ENCODE results near the gene COA1.
"Not testable (repeated sequence)": the region's sequence is repeated elsewhere in the genome, so short reads cannot be mapped to it uniquely, and the experiment has no call there.

Gene COA1

DNA sequence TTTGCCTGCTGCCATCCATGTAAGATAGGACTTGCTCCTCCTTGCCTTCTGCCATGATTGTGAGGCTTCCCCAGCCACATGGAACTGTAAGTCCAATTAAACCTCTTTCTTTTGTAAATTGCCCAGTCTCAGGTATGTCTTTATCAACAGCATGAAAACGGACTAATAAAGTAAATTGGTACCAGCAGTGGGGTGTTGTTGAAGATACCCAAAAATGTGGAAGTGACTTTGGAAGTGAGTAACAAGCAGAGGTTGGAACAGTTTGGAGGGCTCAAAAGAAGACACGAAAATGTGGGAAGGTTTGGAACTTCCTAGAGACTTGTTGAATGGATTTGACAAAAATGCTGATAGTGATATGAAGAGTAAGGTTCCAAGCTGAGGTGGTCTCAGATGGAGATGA is 13.4 kb downstream of the COA1 start:
- H3K27me3 ChIP-seq (ENCODE audit: control insufficient read depth, insufficient read depth, low read length); H3K9ac ChIP-seq (ENCODE audit: low read depth, low read length); H3K4me1 ChIP-seq (ENCODE audit: control insufficient read depth, insufficient read depth, low read length); H3K9me3 ChIP-seq (ENCODE audit: control insufficient read depth, insufficient read depth, low read length); H3K36me3 ChIP-seq (ENCODE audit: control insufficient read depth, insufficient read depth, low read length); H3K4me3 ChIP-seq (ENCODE audit: low read depth, low read length): not testable (repeated sequence)

DNA sequence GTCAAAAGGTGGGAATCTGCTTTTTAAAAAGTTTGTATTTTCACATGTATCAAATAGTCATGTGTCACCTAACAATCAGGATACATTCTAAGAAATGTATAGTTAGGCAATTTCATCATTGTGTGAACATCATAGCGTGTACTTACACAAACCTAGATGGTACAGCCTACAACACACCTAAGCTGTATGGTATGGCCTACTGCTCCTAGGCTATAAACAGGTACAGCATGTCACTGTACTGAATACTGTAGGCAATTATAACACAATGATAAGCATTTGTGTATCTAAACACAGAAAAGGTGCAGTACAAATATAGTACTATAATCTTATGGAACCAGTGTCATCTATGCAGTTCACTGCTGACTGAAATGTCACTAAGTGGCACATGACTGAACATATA is 17.8 kb downstream of the COA1 start:
- Histone ChIP-seq H3K36me3 (ENCODE audit: control insufficient read depth, insufficient read depth, low read length) (no peaks in the 10 kb centered on the region), H3K4me3 (ENCODE audit: low read depth, low read length) (no peak overlapping the region), H3K9me3 (ENCODE audit: control insufficient read depth, insufficient read depth, low read length) (peaks cover 2% of the 10 kb centered on the region), H3K27me3 (ENCODE audit: control insufficient read depth, insufficient read depth, low read length) (no peaks in the 10 kb centered on the region), H3K9ac (ENCODE audit: low read depth, low read length) (no peak overlapping the region), H3K4me1 (ENCODE audit: control insufficient read depth, insufficient read depth, low read length) (peaks cover 7% of the 10 kb centered on the region)

DNA sequence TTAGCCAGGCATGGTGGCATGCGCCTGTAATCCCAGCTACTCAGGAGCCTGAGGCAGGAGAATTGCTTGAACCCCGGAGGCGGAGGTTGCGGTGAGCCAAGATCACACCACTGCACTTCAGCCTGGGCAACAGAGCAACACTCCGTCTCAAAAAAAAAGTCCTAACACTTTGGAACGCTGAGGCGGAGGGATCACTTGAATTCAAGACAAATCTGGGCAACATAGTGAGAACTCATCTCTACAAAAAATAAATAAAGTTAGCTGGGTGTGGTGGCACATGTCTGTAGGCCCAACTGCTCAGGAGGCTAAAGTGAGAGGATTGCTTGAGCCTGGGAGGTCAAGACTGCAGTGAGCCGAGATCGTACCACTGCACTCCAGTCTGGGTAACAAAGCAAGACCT is 21.3 kb downstream of the COA1 start:
- H3K9ac ChIP-seq (ENCODE audit: low read depth, low read length); H3K27me3 ChIP-seq (ENCODE audit: control insufficient read depth, insufficient read depth, low read length); H3K9me3 ChIP-seq (ENCODE audit: control insufficient read depth, insufficient read depth, low read length); H3K4me1 ChIP-seq (ENCODE audit: control insufficient read depth, insufficient read depth, low read length); H3K4me3 ChIP-seq (ENCODE audit: low read depth, low read length); H3K36me3 ChIP-seq (ENCODE audit: control insufficient read depth, insufficient read depth, low read length): not testable (repeated sequence)

DNA sequence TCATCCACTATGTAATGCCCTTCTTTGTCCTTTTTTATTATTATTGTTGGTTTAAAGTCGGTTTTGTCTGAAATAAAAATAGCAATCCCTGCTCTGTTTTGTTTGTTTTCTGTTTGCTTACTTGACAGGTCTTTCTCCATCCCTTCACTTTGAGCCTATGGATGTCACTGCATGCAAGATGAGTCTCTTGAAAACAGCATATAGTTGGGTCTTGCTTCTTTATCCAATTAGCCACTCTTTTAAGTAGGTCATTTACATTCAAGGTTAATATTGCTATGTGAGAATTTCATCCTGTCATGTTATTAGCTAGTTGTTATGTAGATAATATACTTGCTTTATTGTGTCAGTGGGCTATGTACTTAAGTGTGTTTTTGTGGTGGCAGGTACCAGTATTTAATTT is 25.8 kb downstream of the COA1 start:
- H3K4me1 ChIP-seq (ENCODE audit: control insufficient read depth, insufficient read depth, low read length), result peaks cover 9% of the 10 kb centered on the region
- H3K27me3 ChIP-seq (ENCODE audit: control insufficient read depth, insufficient read depth, low read length), result no peaks in the 10 kb centered on the region

DNA sequence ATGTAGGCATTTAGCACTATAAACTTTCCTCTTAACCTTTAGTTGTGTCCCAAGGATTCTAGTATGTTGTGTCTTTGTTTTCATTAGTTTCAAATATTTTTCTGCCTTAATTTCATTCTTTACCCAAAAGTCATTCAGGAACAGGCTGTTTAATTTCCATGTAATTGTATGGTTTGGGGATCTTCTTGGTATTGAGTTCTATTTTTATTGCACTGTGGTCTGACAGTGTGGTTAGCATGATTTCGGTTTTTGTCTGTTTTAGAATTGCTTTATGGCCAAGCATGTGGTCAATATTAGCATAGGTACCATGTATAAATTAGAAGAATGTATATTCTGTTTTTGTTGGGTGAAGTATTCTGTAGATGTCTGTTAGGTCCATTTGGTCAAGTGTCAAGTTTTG is 26.3 kb downstream of the COA1 start:
- H3K4me3 ChIP-seq (ENCODE audit: low read depth, low read length), result no peak overlapping the region
- H3K9ac ChIP-seq (ENCODE audit: low read depth, low read length), result no peak overlapping the region
- no peaks in the 10 kb centered on the region for H3K27me3 ChIP-seq (ENCODE audit: control insufficient read depth, insufficient read depth, low read length)
- peaks cover 9% of the 10 kb centered on the region for H3K4me1 ChIP-seq (ENCODE audit: control insufficient read depth, insufficient read depth, low read length)
- no peaks in the 10 kb centered on the region for H3K9me3 ChIP-seq (ENCODE audit: control insufficient read depth, insufficient read depth, low read length)
- peaks cover 6% of the 10 kb centered on the region for H3K36me3 ChIP-seq (ENCODE audit: control insufficient read depth, insufficient read depth, low read length)

More for the DNA sequence above, 25.8 kb downstream of the COA1 start:
- Histone ChIP-seq H3K9ac (ENCODE audit: low read depth, low read length) (no peak overlapping the region), H3K36me3 (ENCODE audit: control insufficient read depth, insufficient read depth, low read length) (peaks cover 6% of the 10 kb centered on the region), H3K4me3 (ENCODE audit: low read depth, low read length) (no peak overlapping the region), H3K9me3 (ENCODE audit: control insufficient read depth, insufficient read depth, low read length) (no peaks in the 10 kb centered on the region)

DNA sequence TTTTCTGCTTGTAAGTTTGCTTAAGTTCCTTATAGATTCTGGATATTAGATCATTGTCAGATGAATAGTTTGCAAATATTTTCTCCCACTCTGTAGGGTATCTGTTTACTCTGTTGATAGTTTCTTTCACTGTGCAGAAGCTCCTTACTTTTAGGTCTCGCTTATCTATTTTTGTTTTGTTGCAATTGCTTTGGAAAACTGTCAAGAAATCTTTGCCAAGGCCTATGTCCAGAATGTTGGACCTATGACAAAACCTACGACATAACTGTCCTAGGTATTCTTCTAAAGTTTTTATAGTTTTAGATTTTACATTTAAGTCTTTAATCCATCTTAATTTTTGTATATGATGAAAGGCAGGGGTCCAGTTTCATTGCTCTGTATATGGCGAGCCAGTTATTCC is 27.4 kb downstream of the COA1 start:
- no peak overlapping the region for H3K4me3 ChIP-seq (ENCODE audit: low read depth, low read length)
- H3K27me3 ChIP-seq (ENCODE audit: control insufficient read depth, insufficient read depth, low read length), result no peaks in the 10 kb centered on the region
- H3K9me3 ChIP-seq (ENCODE audit: control insufficient read depth, insufficient read depth, low read length), result no peaks in the 10 kb centered on the region
- peaks cover 6% of the 10 kb centered on the region for H3K36me3 ChIP-seq (ENCODE audit: control insufficient read depth, insufficient read depth, low read length)
- no peak overlapping the region for H3K9ac ChIP-seq (ENCODE audit: low read depth, low read length)
- H3K4me1 ChIP-seq (ENCODE audit: control insufficient read depth, insufficient read depth, low read length), result peaks cover 9% of the 10 kb centered on the region

DNA sequence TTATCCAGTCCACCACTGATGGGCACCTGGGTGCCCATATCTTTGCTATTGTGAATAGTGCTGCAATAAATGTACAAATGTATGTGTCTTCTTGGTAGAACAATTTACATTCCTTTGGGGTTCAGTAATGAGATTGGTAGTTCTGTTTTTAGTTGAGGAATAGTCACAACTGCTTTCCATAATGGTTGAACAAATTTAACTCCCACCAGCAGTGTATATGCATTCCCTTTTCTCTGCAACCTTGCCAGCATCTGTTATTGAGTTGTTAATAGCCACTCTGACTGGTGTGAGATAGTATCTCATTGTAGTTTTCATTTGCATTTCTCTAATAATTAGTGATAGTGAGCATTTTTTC is 27.8 kb downstream of the COA1 start:
- no peaks in the 10 kb centered on the region for H3K9me3 ChIP-seq (ENCODE audit: control insufficient read depth, insufficient read depth, low read length)
- no peak overlapping the region for H3K4me3 ChIP-seq (ENCODE audit: low read depth, low read length)
- peaks cover 6% of the 10 kb centered on the region for H3K36me3 ChIP-seq (ENCODE audit: control insufficient read depth, insufficient read depth, low read length)
- peaks cover 9% of the 10 kb centered on the region for H3K4me1 ChIP-seq (ENCODE audit: control insufficient read depth, insufficient read depth, low read length)
- H3K9ac ChIP-seq (ENCODE audit: low read depth, low read length), result no peak overlapping the region
- H3K27me3 ChIP-seq (ENCODE audit: control insufficient read depth, insufficient read depth, low read length), result no peaks in the 10 kb centered on the region

DNA sequence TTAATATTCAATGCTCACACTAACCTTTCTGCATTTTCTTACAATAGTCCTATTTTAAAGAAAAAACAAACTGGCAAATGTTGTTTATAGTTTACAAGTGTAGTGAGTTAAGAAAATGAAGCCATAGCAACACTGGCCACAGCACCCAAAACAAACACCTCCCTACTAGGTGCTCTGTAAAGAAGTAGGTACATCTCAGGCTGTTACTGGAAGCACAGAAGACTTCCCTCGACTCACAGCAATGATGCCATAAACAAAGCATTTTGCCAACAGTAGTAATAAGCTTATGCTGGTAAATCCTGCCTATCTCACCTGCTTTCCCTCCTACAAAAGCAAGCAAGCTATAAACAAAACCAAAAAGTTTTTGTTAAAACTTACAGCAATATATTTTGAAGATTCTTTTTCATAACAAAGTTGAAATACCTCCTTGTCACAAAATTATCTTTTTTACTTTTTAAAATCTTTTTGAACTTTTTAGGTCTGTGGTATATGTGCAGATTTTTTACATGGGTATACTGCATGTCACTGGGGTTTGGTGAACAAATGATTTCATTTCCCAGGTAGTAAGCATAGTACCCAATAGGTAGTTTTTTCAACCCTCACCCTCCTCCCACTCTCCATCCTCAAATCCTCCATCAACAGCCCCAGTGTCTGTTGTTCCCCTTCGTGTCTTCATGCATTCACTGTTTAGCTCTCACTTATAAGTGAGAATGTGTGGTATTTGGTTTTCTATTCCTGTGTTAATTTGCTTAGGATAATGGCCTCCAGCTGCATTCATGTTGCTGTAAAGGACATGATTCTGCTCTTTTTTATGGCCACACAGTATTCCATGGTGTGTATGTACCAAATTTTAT is 28.4 kb downstream of the COA1 start:
- Histone ChIP-seq H3K4me3 (ENCODE audit: low read depth, low read length) (no peak overlapping the region), H3K9me3 (ENCODE audit: control insufficient read depth, insufficient read depth, low read length) (no peaks in the 10 kb centered on the region), H3K9ac (ENCODE audit: low read depth, low read length) (no peak overlapping the region), H3K27me3 (ENCODE audit: control insufficient read depth, insufficient read depth, low read length) (no peaks in the 10 kb centered on the region), H3K4me1 (ENCODE audit: control insufficient read depth, insufficient read depth, low read length) (peaks cover 9% of the 10 kb centered on the region), H3K36me3 (ENCODE audit: control insufficient read depth, insufficient read depth, low read length) (peaks cover 6% of the 10 kb centered on the region)

DNA sequence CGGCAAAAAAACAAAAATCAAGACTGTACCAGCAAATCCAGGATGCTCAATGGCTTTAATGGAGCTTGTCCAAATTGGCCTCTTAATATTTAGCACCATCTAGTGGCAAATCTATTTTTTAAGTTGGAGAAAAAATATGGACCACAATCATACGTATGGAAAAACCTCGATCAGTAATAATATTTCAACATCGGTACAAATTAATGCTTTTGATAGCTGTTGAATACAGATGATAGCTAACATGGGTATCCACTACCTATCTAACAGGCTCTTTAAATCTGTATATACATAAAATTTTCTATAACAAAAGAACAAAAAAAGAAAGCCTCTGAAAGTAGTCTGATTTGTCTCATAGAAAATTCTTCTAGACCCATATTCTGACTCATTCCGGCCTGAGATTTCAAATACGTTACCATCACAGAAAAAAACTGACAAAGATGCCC is 29.2 kb downstream of the COA1 start:
- Histone ChIP-seq H3K4me1 (ENCODE audit: control insufficient read depth, insufficient read depth, low read length) (peaks cover 9% of the 10 kb centered on the region), H3K36me3 (ENCODE audit: control insufficient read depth, insufficient read depth, low read length) (peaks cover under 1% of the 10 kb centered on the region), H3K27me3 (ENCODE audit: control insufficient read depth, insufficient read depth, low read length) (no peaks in the 10 kb centered on the region), H3K4me3 (ENCODE audit: low read depth, low read length) (no peak overlapping the region), H3K9me3 (ENCODE audit: control insufficient read depth, insufficient read depth, low read length) (no peaks in the 10 kb centered on the region), H3K9ac (ENCODE audit: low read depth, low read length) (no peak overlapping the region)

DNA sequence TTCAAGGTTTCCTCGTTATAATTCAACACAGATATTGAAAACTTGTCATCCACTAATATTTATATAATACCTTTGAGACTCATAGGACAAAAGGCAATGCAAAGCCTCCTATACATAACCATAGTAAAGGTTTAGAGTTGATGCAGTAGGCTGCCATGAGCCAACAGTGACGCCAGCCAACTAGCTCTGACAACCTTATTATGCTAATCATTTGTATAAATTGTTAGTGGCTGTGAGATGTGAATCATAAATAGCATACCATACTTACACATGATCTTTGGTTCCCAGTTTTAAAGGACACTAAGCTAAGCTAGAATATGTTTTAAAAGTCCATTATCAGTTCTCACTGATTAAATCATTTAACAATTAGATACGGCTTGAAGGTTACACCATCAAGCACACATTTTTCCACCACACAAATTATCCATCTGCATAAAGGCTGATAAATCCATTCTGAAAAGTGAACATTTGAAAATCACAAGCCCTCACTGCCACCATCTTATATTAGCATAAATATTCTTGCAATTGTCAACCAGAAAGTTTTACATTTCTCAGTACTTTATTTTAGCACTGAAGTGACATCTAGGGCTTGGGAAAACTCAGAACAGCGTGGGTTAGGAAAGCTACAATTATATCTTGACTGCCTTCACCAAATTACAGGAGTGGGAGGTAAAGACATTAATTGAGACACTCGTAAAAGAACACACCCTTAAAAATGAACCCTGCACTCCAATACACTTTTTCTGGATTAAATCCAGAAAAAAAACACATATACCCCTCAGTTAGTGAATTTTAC is 30.7 kb downstream of the COA1 start:
- H3K27me3 ChIP-seq (ENCODE audit: control insufficient read depth, insufficient read depth, low read length), result no peaks in the 10 kb centered on the region
- no peak overlapping the region for H3K4me3 ChIP-seq (ENCODE audit: low read depth, low read length)
- no peaks in the 10 kb centered on the region for H3K36me3 ChIP-seq (ENCODE audit: control insufficient read depth, insufficient read depth, low read length)
- H3K9ac ChIP-seq (ENCODE audit: low read depth, low read length), result no peak overlapping the region
- H3K9me3 ChIP-seq (ENCODE audit: control insufficient read depth, insufficient read depth, low read length), result no peaks in the 10 kb centered on the region
- H3K4me1 ChIP-seq (ENCODE audit: control insufficient read depth, insufficient read depth, low read length), result peaks cover 9% of the 10 kb centered on the region

DNA sequence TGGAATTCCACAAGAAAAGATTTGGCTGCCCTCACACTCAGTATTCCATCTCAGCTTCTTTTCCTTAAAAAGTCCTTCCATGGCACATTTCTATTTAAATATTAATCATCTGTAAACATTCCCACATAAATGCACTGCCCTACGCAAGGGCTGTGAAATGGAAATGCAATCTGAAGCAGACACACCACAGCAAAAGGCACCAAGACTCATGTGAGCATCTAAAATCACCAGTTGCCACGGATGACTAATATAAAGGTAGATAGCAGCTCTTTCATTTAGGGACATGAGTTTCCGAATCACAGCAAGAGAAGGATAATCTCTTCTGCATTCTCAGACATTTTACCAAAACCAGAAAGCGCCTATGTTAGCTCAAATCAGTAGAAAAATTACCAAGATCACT is 31.6 kb downstream of the COA1 start:
- Histone ChIP-seq H3K27me3 (ENCODE audit: control insufficient read depth, insufficient read depth, low read length) (no peaks in the 10 kb centered on the region), H3K9me3 (ENCODE audit: control insufficient read depth, insufficient read depth, low read length) (no peaks in the 10 kb centered on the region), H3K9ac (ENCODE audit: low read depth, low read length) (no peak overlapping the region), H3K36me3 (ENCODE audit: control insufficient read depth, insufficient read depth, low read length) (no peaks in the 10 kb centered on the region), H3K4me3 (ENCODE audit: low read depth, low read length) (no peak overlapping the region), H3K4me1 (ENCODE audit: control insufficient read depth, insufficient read depth, low read length) (peaks cover 9% of the 10 kb centered on the region)

DNA sequence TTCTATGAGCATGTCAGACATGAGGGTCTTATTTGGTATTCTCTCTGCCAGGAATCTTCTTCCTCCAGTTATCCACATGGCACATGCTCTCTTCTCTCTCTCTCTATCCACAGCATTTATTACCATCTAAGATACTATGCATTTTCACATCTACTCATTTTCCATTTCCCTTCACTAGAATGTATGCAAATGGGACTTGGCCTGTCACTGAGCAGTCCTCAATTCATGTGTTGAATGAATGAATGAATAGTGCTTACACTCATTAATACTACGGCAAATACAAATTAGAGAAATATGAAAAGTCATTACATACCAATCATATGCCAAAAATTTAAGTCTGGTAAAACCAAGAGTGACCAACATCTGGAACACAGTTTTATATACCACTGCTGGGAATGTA is 34.0 kb downstream of the COA1 start:
- H3K4me3 ChIP-seq (ENCODE audit: low read depth, low read length), result no peak overlapping the region
- no peaks in the 10 kb centered on the region for H3K36me3 ChIP-seq (ENCODE audit: control insufficient read depth, insufficient read depth, low read length)
- no peak overlapping the region for H3K9ac ChIP-seq (ENCODE audit: low read depth, low read length)
- H3K27me3 ChIP-seq (ENCODE audit: control insufficient read depth, insufficient read depth, low read length), result no peaks in the 10 kb centered on the region
- H3K4me1 ChIP-seq (ENCODE audit: control insufficient read depth, insufficient read depth, low read length), result no peaks in the 10 kb centered on the region
- H3K9me3 ChIP-seq (ENCODE audit: control insufficient read depth, insufficient read depth, low read length), result no peaks in the 10 kb centered on the region

Measured in iPS-15b (cell line).